Measurements from ENCODE around the gene MORC2. TPM values are rescaled to one million over a fixed set of nuclear protein-coding genes. Genes with fewer than 3 reads are reported as not detected.
A peak's percentile ranks its signal among the peaks of the same experiment; 100 is the strongest.

MORC2 gene
- total RNA-seq, 4 donors from 2014 or later: 23.5 to 39.6 (median 29.5) TPM

GRCh38 chr22:30948930-30949342 is 19.6 kb downstream of the MORC2 start:
- Histone ChIP-seq H3K4me3 (no peak overlapping the region), H3K27me3 (no peaks in the 10 kb centered on the region), H3K36me3 (peaks cover 0 to 61% (median 0%) of the 10 kb centered on the region in 3 donors), H3K9me3 (no peaks in the 10 kb centered on the region), H3K27ac (no peak overlapping the region), H3K4me1 (peaks cover 0 to 7% (median 0%) of the 10 kb centered on the region in 4 donors)
- TF ChIP-seq CTCF (IDR thresholded peaks at IDR 0.05) (no peak), POLR2A (IDR thresholded peaks at IDR 0.05) (no peak)
- no peak for DNase-seq

- no peak for DNase-seq
- H3K27me3 ChIP-seq: no peaks in the 10 kb centered on the region
- H3K27ac ChIP-seq: no peak overlapping the region
- H3K9me3 ChIP-seq: no peaks in the 10 kb centered on the region
- peaks cover 0 to 7% (median 0%) of the 10 kb centered on the region in 4 donors for H3K4me1 ChIP-seq
- TF ChIP-seq CTCF (IDR thresholded peaks at IDR 0.05) (peak in 5 of 6 experiments; percentile 31 to 81 (median 71)), POLR2A (IDR thresholded peaks at IDR 0.05) (no peak)
- peaks cover 0 to 70% (median 0%) of the 10 kb centered on the region in 3 donors for H3K36me3 ChIP-seq
- H3K4me3 ChIP-seq: no peak overlapping the region
Observed at GRCh38 chr22:30947816-30948454, 20.6 kb downstream of the MORC2 start.

GRCh38 chr22:30947173-30947815 is 21.3 kb downstream of the MORC2 start:
- Histone ChIP-seq H3K9me3 (no peaks in the 10 kb centered on the region), H3K27me3 (no peaks in the 10 kb centered on the region), H3K4me1 (peaks cover 0 to 7% (median 0%) of the 10 kb centered on the region in 4 donors), H3K27ac (no peak overlapping the region), H3K36me3 (peaks cover 0 to 76% (median 0%) of the 10 kb centered on the region in 3 donors), H3K4me3 (no peak overlapping the region)
- no peak for DNase-seq
- TF ChIP-seq POLR2A (IDR thresholded peaks at IDR 0.05): no peak
- peak in 2 of 6 experiments; percentile 6 to 20 for TF ChIP-seq CTCF (IDR thresholded peaks at IDR 0.05)

GRCh38 chr22:30946354-30946753 is 22.2 kb downstream of the MORC2 start:
- Histone ChIP-seq H3K27ac (no peak overlapping the region), H3K9me3 (no peaks in the 10 kb centered on the region), H3K4me3 (no peak overlapping the region), H3K36me3 (peaks cover 0 to 81% (median 0%) of the 10 kb centered on the region in 3 donors), H3K4me1 (peaks cover 0 to 7% (median 0%) of the 10 kb centered on the region in 4 donors), H3K27me3 (no peaks in the 10 kb centered on the region)
- TF ChIP-seq POLR2A (IDR thresholded peaks at IDR 0.05): no peak
- no peak for TF ChIP-seq CTCF (IDR thresholded peaks at IDR 0.05)
- DNase-seq: no peak

DNA sequence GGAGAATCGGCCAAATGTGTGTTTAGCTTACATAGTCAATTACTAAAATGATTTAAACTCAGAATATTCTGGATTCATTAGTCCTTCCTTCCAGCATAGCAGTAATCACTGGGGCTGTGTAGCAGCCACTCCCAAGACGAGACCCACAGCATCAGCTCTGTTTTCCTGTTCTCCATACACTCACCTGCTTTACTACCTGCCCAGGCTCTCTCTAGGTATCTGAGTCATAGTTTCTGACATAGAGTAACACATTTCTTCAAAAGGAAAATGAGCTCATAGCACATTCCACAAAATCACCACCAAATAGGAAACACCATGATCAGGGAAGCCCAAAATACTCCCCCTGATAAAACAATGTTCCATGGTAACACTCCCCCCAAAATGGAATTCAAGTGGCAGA is 22.9 kb downstream of the MORC2 start:
- Histone ChIP-seq H3K9me3 (no peaks in the 10 kb centered on the region), H3K36me3 (peaks cover 0 to 83% (median 0%) of the 10 kb centered on the region in 3 donors), H3K4me3 (no peak overlapping the region), H3K27me3 (no peaks in the 10 kb centered on the region), H3K4me1 (peaks cover 0 to 7% (median 0%) of the 10 kb centered on the region in 4 donors), H3K27ac (no peak overlapping the region)
- TF ChIP-seq POLR2A (IDR thresholded peaks at IDR 0.05) (no peak), CTCF (IDR thresholded peaks at IDR 0.05) (no peak)
- no peak for DNase-seq
